B cell (primary cell): ENCODE results near the gene PHF13. TPM values are rescaled to one million over a fixed set of nuclear protein-coding genes. Genes with fewer than 3 reads are reported as not detected.

ENCODE experiments used
- ATAC-seq: fragments of 200-7000 bp; cut with Tn5 transposase; one replicate; pipeline ENCODE4 v1.10.0; 2021; ENCODE audit warnings: low read depth, mild to moderate bottlenecking, moderate number of reproducible peaks, moderate library complexity
- CTCF ChIA-PET: fragments of 350-600 bp; sonication (Branson Sonifier 250); formaldehyde crosslinking; loops from one replicate; lab custom pipeline; 2021; ENCODE audit warnings: antibody characterized with exemption, inconsistent platforms; lab: Charles Lee
- POLR2A ChIA-PET: fragments of 350-600 bp; sonication (Branson Sonifier 250); formaldehyde crosslinking; loops from one replicate; lab custom pipeline; 2021; ENCODE audit warnings: antibody characterized with exemption; lab: Charles Lee
- DNase-seq: peaks from one replicate; pipeline ENCODE4 v3.0.0; 2013
- H2AFZ ChIP-seq: 2 replicates; pipeline ENCODE4 v1.6.1; 2012; ENCODE audit warnings: mild to moderate bottlenecking, low read depth, low read length; ENCODE audit not compliant: insufficient read depth, poor library complexity, severe bottlenecking
- H3K27ac ChIP-seq, 2 donors: 1 replicate in 1 of 2; 2 replicates in 1 of 2; pipeline ENCODE4 v1.5.1; 2012 to 2013; ENCODE audit warnings: low read length in 2 of 2, mild to moderate bottlenecking in 2 of 2, moderate library complexity in 1 of 2
- H3K27me3 ChIP-seq, 4 experiments: fragments of 200-600 bp in 1 of 4; sonication (generic) in 1 of 4; replicated peaks in 1 of 4; 1 replicate in 2 of 4; 2 replicates in 2 of 4; pipeline versions ENCODE4 v1.6.1 to v1.7.0; 2013 to 2016; ENCODE audit warnings: low read length in 3 of 4, mild to moderate bottlenecking in 2 of 4, mixed read lengths in 1 of 4, moderate library complexity in 1 of 4; ENCODE audit not compliant: insufficient read depth in 4 of 4, control insufficient read depth in 3 of 4; ENCODE audit errors: control extremely low read depth in 1 of 4
- H3K36me3 ChIP-seq, 2 experiments: replicated peaks in 1 of 2; 1 replicate in 1 of 2; 2 replicates in 1 of 2; pipeline versions ENCODE4 v1.6.1 to v1.7.1; 2013; ENCODE audit warnings: low read length in 1 of 2; ENCODE audit not compliant: insufficient read depth in 2 of 2, control insufficient read depth in 1 of 2; ENCODE audit errors: control extremely low read depth in 1 of 2, extremely low read depth in 1 of 2
- H3K4me1 ChIP-seq, 2 donors: fragments of 200-600 bp in 1 of 2; sonication (generic) in 1 of 2; 1 replicate in 1 of 2; 2 replicates in 1 of 2; pipeline versions ENCODE4 v1.5.1 to v1.6.1; 2013 to 2017; ENCODE audit warnings: low read length in 2 of 2; ENCODE audit not compliant: control insufficient read depth in 2 of 2, insufficient read depth in 2 of 2
- H3K4me2 ChIP-seq: replicated peaks from 2 replicates; pipeline ENCODE3; 2012; ENCODE audit warnings: mild to moderate bottlenecking, low read depth, low read length; ENCODE audit not compliant: poor library complexity, severe bottlenecking
- H3K4me3 ChIP-seq, 5 experiments: fragments of 200-600 bp in 1 of 5; sonication (generic) in 1 of 5; 1 replicate in 3 of 5; 2 replicates in 2 of 5; pipeline versions ENCODE4 v1.5.1 to v1.7.0; 2011 to 2016; ENCODE audit warnings: low read length in 4 of 5, mild to moderate bottlenecking in 4 of 5, low read depth in 2 of 5, control low read depth in 1 of 5, moderate library complexity in 1 of 5; ENCODE audit not compliant: insufficient read depth in 1 of 5; ENCODE audit errors: control extremely low read depth in 1 of 5, extremely low read depth in 1 of 5
- H3K79me2 ChIP-seq: fragments of 200-600 bp; sonication (generic); one replicate; pipeline ENCODE4 v1.6.0; 2016; ENCODE audit warnings: low read length; ENCODE audit not compliant: control insufficient read depth, insufficient read depth
- H3K9ac ChIP-seq: fragments of 200-600 bp; sonication (generic); 2 replicates; pipeline ENCODE4 v1.6.1; 2017; ENCODE audit warnings: mild to moderate bottlenecking, low read length, moderate library complexity
- H3K9me3 ChIP-seq, 3 donors: one replicate each; pipeline versions ENCODE4 v1.6.1 to v1.7.1; 2013; ENCODE audit warnings: low read length in 2 of 3; ENCODE audit not compliant: control insufficient read depth in 2 of 3, insufficient read depth in 1 of 3; ENCODE audit errors: control extremely low read depth in 1 of 3
- H4K20me1 ChIP-seq: 2 replicates; pipeline ENCODE4 v1.6.0; 2012; ENCODE audit warnings: mild to moderate bottlenecking, low read length; ENCODE audit not compliant: insufficient read depth, control insufficient read depth, poor library complexity, severe bottlenecking
- H3K27ac Mint-ChIP-seq: one replicate; pipeline ENCODE4 v1.8.0; 2021; ENCODE audit warnings: mixed read lengths
- H3K27me3 Mint-ChIP-seq: one replicate; pipeline ENCODE4 v1.8.0; 2021; ENCODE audit warnings: mixed read lengths
- H3K4me1 Mint-ChIP-seq: one replicate; pipeline ENCODE4 v1.8.0; 2021; ENCODE audit warnings: mixed read lengths
- H3K4me3 Mint-ChIP-seq: one replicate; pipeline ENCODE4 v1.8.0; 2021; ENCODE audit warnings: mixed read lengths
- H3K9me3 Mint-ChIP-seq: one replicate; pipeline ENCODE4 v1.8.0; 2022; ENCODE audit warnings: mixed read lengths; ENCODE audit not compliant: insufficient read depth
- EZH2 ChIP-seq: IDR thresholded peaks from 2 replicates; pipeline ENCODE4 v1.6.1; 2012; ENCODE audit warnings: borderline replicate concordance, low read depth, mild to moderate bottlenecking, moderate library complexity, low read length; ENCODE audit not compliant: insufficient read depth, poor library complexity, severe bottlenecking
- WGBS: methylation state at CpG from one replicate; pipeline ENCODE4 v1.1.5; 2013; ENCODE audit warnings: missing lambda C conversion rate; ENCODE audit not compliant: insufficient coverage; 5-methylcytosine and 5-hydroxymethylcytosine counted together
- intact Hi-C: fragments of 100-400 bp; cut with micrococcal nuclease; formaldehyde crosslinking; loops from one replicate; pipeline ENCODE4 v1.10.0; 2022
- polyA plus RNA-seq: library from polyadenylated mRNA; depleted of rRNA; stranded (reverse); fragments of >200 nt; gene quantifications from 2 replicates; pipeline ENCODE4 v1.2.3, GENCODE V29; 2012
- total RNA-seq, 2 donors: library from RNA; stranded (reverse); fragments of 120-200 nt in 1 of 2; gene quantifications; 1 replicate in 1 of 2; 2 replicates in 1 of 2; pipeline versions ENCODE4 v1.2.3 to v1.2.4, GENCODE V29; 2013 to 2022
- TF ChIP-seq, protein P1 (sequence below): fragments of 200-600 bp; IDR thresholded peaks from one replicate; pipeline ENCODE4 v1.8.0; 2022; ENCODE audit warnings: antibody characterized with exemption, mild to moderate bottlenecking

The PHF13 gene
- total and polyA plus RNA-seq, 2 donors (not counting 1 experiment from before 2014, with no cell fraction given) = 5.3 to 11.0 TPM

DNA sequence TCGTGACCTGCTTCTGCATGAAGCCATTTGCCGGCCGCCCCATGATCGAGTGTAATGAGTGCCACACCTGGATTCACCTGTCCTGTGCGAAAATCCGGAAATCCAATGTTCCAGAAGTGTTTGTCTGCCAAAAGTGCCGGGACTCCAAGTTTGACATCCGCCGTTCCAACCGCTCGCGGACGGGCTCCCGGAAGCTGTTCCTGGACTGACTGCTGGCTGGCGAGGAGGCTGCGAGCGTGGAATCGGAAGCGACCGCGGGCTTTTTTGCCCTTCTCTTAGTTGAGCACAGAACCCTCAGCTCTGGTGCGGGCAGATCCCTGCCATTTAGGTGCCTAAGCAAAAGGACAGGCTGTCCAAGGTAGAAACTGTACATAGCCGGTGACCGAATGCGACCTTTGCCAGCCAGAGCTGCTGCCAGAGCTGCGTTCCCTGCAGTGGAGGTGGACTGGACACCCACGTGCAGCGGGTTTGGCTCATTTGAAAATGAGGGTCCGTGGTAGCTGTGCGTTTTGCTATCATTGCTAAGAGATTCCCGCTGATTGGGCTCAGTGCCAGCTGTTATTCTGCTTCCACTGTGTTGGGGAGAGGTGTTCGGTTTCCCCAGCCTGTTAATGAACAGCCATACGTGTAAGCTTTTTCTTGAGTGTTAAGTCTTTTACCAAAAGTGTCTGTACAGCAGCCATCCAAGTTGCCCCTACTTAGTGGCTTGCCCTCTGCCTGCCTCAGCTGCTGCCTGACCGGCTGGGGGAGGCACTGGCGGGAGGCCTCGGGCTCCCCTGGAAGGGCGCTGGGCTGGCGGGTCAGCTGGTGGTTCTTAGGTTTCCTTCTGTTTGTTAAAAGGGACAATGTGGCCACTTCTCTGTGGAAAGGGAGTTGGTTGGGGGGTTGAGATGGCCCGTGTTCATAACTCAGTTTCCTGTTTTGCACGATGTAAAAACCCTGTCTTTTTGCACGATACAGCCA, 8.2 kb downstream of the PHF13 start:
- Histone ChIP-seq H3K4me2 (no peak overlapping the region), H2AFZ (no peak overlapping the region), H3K9me3 (no peaks in the 10 kb centered on the region), H3K79me2 (peaks cover 22% of the 10 kb centered on the region), H3K4me3 (no peak overlapping the region), H3K4me1 (peaks cover 10 to 18% of the 10 kb centered on the region in 2 donors), H3K27ac (no peak overlapping the region), H3K27me3 (no peaks in the 10 kb centered on the region), H3K36me3 (peaks cover 0 to 12% of the 10 kb centered on the region in 2 experiments), H4K20me1 (peaks cover 8% of the 10 kb centered on the region), H3K9ac (no peak overlapping the region)
- no peak for DNase-seq
- Mint-ChIP-seq H3K4me1 (peaks cover 18% of the 10 kb centered on the region), H3K27ac (no peak overlapping the region), H3K27me3 (no peaks in the 10 kb centered on the region), H3K9me3 (no peaks in the 10 kb centered on the region), H3K4me3 (no peak overlapping the region)
- 98% methylated on average over 41 of the region's 41 CpGs for WGBS
- TF ChIP-seq, protein P1, sequence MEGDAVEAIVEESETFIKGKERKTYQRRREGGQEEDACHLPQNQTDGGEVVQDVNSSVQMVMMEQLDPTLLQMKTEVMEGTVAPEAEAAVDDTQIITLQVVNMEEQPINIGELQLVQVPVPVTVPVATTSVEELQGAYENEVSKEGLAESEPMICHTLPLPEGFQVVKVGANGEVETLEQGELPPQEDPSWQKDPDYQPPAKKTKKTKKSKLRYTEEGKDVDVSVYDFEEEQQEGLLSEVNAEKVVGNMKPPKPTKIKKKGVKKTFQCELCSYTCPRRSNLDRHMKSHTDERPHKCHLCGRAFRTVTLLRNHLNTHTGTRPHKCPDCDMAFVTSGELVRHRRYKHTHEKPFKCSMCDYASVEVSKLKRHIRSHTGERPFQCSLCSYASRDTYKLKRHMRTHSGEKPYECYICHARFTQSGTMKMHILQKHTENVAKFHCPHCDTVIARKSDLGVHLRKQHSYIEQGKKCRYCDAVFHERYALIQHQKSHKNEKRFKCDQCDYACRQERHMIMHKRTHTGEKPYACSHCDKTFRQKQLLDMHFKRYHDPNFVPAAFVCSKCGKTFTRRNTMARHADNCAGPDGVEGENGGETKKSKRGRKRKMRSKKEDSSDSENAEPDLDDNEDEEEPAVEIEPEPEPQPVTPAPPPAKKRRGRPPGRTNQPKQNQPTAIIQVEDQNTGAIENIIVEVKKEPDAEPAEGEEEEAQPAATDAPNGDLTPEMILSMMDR = no peak
- no peak for TF ChIP-seq EZH2
- ChIA-PET CTCF (interaction anchor here (0.7 to 1.8 kb wide), 3 partner anchors 21 to 67 kb away, joined by 3 to 6 read pairs (median 4); partner anchors contain the start of genes NOL9 and TAS1R1), POLR2A (no interaction called here)
- intact Hi-C loops = no loop called here
- ATAC-seq = no peak
